ENCODE data around the gene RAB8B. TPM values are rescaled to one million over a fixed set of nuclear protein-coding genes. Genes with fewer than 3 reads are reported as not detected.
A peak's percentile ranks its signal among the peaks of the same experiment; 100 is the strongest.

Gene RAB8B
- 10 to 100 TPM; 19.7 to 21.9 TPM for total RNA-seq
- long read RNA-seq, full-length matches to known transcripts = 10 of 12 reads
- long read RNA-seq, partial matches to known transcripts = 0 of 12 reads
- long read RNA-seq, other reads (novel, unspliced or antisense) = 2 of 12 reads

DNA sequence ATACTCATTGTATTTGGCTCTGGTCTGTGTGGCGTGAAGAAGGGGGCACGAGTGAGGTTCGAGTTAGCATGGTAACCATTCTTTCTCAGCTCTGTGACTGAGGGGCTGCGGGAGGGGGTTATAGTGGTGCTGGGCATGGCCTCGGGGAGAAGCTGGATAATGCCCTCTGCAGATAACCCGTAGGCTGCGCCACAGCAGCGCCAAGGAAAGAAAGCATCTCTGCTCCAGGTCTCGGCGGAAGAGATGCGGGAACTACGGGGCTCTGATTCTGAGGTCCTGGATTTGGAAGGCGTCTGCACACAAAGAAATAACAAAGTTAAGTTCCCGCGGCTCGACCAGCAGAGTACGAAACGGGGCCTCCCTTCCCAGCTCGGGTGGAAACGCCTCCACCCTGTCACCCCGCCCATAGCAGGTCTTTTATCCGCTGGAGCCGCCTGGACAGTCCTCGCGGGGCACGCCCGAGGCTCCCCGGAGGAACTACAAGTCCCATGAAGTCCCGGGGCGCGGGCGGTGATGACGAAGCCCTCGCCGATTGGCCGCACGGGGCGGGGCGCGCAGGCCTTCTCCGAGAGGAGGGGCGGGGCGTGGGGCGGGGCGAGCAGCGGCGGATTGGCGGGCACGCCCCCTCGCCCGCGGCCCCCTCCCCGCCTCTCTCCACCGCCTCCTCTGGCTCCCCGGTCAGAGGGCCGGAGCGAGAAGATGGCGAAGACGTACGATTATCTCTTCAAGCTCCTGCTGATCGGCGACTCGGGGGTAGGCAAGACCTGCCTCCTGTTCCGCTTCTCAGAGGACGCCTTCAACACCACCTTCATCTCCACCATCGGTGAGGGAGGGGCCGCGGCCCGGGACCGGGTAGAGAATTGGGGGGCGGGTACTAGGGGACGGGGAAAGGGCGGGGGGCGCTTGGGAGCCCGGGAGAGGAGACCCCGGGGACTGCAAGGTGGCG is at the start of gene RAB8B:
TSS of gene RAB8B (plus strand) at position 681 of the 946 bp plus-strand sequence. CDS start at position 700, 19 bp downstream.
- intact Hi-C loops (cut with DNase I) = no loop called here
- DNase-seq (peak; percentile 99), ATAC-seq (peak; percentile 99 to 100)

DNA sequence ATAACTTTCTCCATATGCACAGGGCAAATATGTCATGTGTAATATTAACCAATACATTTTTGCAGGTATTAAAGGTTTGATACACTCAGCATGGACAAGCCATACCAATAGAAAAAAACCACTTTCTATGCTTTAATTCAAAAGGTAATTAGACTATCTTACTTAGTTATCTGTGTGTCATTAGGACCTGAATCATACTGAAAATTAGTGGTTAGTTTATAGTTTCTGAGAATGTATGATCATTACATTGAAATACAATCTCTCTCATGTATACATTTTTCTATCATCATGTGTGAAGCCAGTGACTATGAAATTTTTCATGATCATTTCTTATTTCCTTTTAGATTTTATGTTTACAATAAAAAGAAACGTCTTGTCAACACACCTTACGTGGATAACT is 48.5 kb upstream of the RAB8B start:
- intact Hi-C loops (cut with DNase I) = no loop called here
- DNase-seq (no peak), ATAC-seq (no peak)

DNA sequence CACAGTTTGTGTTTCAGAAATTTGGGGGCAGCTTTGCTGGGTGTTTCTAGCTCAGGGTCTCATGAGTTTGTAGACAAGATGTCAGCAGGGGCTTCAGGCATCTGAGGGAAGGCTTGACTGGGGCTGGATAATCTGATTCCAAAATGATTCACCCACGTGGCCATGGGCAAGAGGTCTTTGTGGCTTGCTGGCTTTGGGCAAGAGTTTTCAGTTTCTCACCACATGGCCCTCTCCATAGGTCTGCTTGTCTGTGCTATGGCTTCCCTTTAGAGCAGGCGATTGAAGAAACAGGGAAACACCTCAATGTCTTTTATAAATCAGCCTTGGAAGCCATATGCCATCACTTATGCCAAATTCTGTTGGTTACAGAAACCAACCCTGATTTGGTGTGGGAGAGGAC is 44.0 kb upstream of the RAB8B start:
- DNase-seq = no peak
- no peak for ATAC-seq

DNA sequence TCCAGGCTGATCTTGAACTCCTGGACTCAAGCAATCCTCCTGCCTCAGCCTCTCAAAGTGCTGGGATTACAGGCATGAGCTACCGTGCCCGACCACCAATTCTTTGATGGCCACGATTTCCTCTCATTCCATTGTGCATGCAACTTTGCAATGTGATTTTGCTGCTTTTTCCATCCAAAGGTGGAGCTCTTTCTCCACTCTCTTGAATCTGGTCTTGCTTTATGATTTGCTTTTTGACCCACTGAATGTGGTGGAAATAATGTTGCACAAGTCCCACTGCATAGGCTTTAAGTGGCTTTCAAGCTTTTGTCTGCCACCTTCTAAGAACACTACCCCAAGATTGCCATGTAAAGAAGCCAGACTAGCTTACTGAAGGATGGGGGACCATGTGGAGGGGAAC is 42.7 kb upstream of the RAB8B start:
- intact Hi-C loops (cut with DNase I) = no loop called here
- no peak for DNase-seq
- no peak for ATAC-seq

More for the DNA sequence above, 44.0 kb upstream of the RAB8B start:
- intact Hi-C loops (cut with DNase I) = no loop called here

DNA sequence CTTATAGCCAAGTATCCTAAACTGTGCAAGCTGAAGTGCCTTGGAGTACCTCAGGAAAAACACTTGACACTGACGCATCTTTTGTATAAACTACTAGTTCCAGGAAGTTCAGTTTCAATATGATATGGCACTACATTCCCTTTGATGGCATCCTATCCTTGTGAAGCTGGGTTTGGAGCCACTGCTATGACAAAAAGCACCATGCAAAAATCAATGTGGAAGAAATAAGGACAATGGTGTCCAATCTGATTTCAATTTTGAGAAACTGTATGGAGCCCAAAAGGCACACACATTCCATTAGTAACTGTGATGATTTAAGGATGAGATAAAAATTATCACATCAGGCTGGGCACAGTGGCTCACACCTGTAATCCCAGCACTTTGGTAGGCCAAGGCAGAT is 37.7 kb upstream of the RAB8B start:
- no peak for DNase-seq
- intact Hi-C loops (cut with DNase I) = no loop called here
- ATAC-seq = no peak

DNA sequence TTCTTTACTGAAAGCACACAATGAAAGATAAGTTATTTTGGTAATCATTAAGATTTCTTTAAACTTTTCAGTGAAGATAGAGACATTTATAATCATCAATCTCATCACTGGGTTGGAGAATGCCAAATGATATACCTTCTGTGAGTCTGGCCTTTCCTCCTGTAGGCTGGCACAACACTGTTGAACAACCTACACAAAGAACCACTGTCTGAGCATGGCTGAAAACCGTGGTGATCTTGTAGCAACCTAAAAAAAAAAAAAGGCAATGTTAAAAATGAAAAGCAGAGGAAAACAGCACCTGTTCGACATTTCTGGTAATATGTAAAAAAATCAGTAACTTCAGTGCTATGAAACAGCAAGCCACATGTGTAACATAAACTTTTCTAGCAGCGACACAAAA is 33.9 kb upstream of the RAB8B start:
- ATAC-seq (no peak), DNase-seq (no peak)
- intact Hi-C loops (cut with DNase I) = loop anchor here in 1 of 2 donors (5.0 kb wide), 1 partner anchor 122 kb away; the partner anchor contains the start of gene APH1B

DNA sequence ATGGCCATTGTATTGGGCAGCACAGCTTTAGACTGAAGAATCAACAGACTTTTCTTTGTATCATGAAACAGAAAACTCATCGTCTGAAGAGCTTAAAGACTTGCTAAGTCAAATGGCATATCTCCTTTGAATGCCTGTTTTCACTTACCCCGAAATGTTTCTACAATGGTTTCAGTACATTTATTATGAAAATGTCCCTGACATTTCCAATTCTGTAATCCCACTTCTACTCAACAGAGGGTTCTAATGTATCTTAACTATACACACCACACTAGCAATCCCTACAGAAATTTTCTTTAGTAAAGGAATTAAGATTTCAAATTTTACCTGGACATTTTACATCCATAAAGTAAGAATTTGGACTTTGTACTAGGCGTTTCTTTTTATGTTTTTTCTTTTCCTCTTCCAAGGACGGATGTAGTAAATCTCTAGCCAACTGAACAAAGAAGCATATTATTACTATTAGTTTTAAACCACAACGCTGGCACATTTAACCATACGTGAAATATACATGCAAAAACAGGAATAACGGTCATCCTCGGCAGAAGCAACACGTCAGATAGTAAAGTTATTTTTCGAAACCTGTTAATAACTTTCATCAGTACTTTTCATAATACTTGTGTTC is 33.2 kb upstream of the RAB8B start:
- intact Hi-C loops (cut with DNase I) = loop anchor here in 1 of 2 donors (5.0 kb wide), 1 partner anchor 121 kb away; the partner anchor contains the start of gene APH1B
- no peak for ATAC-seq
- DNase-seq = no peak

DNA sequence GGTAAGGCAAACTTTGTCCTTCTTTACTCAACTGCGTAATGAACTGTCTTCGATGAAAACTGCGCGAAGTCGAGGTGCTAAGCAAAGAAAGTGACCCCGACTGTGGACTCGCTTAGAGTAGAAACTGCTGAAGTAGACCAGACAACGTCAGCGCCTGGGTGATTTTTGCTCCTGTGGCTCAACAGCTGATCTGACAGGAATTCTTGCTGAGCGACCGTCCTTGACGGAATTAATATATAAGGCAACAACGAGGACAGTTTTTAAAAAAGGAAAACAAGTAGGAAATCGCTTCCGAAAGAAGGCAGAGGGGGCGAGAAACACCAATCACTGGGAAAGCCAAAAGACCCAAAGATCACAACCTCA is 32.7 kb upstream of the RAB8B start:
- peak; percentile 42 to 48 for ATAC-seq
- intact Hi-C loops (cut with DNase I) = loop anchor here in 1 of 2 donors (5.0 kb wide), 1 partner anchor 121 kb away; the partner anchor contains the start of gene APH1B
- DNase-seq = peak; percentile 47

DNA sequence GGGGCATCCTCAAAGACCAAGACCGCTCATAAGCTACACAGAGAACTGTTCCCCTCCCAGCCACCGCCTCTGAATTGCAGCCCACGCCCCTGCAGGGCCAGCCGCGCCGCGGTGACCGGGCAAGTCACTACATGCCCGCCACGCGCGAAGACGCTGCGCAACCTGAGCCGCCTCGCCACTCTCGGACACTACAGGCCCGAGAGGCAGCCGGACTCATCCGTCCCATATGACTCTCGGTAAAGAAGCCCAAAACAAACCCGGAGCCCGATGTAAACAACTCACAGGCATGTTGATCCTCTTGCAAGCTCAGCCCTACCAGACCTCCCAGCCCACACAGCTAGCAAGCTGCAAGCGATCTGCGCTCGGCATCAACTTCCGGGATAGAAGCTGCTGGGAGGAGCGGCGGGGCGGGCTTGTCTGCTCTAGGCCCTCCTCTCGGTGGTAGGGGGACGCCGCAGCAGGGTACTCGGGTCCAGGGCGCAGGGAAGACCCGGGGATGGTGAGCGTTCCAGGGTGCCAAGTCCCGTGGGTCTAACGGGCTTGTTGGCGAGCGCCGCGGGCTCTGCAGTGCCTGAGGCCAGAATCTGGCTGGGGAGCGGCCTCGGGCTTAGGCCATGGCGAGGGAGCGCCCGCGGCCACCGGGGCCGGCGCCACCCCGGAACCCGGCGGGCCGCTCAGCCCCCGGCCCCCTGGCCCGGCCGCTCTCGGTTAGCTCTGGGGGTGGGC is 32.1 kb upstream of the RAB8B start, which contains the start of gene RPS27L:
TSS of gene RPS27L (minus strand) at position 360 of the 726 bp plus-strand sequence. CDS start at position 288, 72 bp downstream.
- DNase-seq = peak; percentile 94
- intact Hi-C loops (cut with DNase I) = loop anchor here in 1 of 2 donors (5.0 kb wide), 1 partner anchor 120 kb away; the partner anchor contains the start of gene APH1B
- peak; percentile 97 to 99 for ATAC-seq

DNA sequence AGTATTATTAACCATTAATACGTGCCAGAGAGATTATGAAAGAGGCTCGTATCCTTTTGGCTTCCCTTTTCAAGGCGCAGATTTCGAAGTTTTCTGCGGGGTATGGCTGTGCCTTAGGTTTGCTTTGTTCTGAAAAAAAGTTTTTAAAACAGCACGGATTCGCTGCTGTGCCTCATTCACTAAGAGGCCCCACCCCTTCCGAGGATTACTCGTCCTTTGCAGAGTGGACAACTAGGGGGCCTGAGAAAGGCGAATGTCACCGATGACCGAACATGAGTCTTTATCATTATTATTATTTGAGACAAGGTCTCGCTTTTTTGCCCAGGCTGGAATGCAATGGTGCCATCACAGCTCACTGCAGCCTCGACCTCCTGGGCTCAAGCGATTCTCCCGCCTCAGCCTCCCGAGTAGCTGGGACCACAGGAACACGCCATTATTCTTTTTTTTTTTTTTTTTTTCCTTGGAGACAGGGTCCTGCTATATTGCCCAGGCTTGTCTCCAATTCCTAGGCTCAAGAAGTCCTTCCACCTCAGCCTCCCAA is 31.4 kb upstream of the RAB8B start:
- ATAC-seq (peak; percentile 72 to 78), DNase-seq (peak; percentile 60)
- intact Hi-C loops (cut with DNase I) = loop anchor here in 1 of 2 donors (5.0 kb wide), 1 partner anchor 119 kb away; the partner anchor contains the start of gene APH1B

DNA sequence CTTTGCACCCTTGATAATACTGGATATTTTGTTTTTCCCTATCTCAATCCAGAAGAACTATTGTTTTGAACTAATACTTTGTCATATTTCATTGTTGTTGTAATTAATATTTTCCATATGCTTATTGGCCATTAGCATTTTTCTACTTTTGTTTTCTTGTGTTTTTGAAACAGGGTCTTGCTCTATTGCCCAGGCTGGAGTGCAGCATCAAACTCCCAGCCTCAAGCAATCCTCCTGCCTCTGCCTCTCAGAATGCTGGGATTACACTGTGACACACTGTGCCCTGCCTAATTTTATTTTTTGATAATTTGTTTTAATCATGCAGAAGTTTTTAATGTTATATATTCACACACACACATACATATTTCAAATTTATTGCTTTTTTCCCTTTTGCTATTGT is 28.8 kb upstream of the RAB8B start:
- DNase-seq (no peak), ATAC-seq (no peak)
- intact Hi-C loops (cut with DNase I) = no loop called here

DNA sequence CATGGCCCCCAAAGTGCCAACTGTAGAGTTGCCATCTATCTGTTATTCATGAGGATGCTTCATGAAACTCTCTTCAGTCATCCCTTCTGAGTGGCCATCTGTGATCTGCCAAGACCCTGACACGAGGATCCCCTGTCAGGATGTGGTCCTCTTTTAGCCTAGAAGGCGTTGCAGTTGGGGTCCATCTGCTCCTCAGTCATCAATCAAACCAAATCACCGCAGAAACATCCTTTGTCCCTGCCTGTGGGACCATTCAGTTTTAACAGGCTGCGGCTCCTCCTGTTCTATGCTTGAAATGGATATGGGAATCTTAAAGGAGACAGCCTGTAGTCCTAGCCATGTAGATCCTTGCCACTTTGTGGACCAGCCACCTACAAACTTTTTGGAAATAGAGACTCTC is 26.2 kb upstream of the RAB8B start:
- intact Hi-C loops (cut with DNase I) = no loop called here
- ATAC-seq = no peak
- DNase-seq = no peak

DNA sequence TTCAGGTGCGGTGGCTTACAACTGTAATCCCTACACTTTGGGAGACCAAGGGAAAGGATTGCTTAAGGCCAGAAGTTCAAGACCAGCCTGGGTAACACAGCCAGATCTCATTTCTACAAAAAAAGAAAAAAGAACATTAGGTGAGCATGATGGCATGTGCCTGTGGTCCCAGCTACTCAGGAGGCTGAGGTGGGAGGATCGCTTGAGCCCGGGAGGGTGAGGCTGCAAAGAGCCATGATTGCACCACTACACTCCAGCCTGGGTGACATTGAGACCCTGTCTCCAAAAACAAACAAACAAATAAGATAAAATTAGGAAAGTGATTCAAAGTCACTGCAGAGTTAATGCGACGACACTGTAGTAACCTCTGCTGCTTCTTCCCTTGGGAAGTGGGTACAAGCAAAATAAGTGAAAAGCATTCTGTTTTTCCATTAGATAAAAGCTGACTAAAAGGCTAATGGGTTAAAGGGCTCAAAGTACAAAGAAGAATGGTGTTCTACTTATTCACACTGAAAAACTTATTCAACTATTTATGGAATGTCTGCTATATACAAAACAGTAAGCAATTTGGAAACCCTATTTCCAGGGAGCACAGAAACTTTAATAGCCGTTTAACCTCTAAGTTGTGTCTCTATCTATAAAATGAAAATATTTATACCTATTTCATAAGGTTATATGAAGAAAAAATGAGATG is 24.1 kb upstream of the RAB8B start:
- intact Hi-C loops (cut with DNase I) = no loop called here
- no peak for ATAC-seq
- no peak for DNase-seq

DNA sequence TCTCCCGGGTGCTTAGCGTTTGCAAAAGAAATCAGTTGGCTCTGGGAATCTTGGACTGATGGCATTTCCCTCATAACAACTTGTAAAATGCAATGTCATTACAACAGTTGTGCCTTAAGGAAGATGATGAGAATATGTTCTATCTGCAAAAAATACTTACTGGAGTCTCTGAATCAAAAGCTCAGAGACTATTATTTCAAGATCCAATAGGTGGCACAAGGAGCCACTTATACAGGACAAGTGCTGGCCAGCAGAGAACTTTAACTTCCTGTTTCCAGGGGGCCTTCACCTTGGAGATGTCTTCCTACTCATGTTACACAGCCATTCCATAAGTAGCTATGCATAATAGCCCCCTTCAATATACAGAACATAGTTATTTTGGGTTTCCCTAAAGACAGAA is 23.2 kb upstream of the RAB8B start:
- no peak for ATAC-seq
- no peak for DNase-seq
- intact Hi-C loops (cut with DNase I) = no loop called here

DNA sequence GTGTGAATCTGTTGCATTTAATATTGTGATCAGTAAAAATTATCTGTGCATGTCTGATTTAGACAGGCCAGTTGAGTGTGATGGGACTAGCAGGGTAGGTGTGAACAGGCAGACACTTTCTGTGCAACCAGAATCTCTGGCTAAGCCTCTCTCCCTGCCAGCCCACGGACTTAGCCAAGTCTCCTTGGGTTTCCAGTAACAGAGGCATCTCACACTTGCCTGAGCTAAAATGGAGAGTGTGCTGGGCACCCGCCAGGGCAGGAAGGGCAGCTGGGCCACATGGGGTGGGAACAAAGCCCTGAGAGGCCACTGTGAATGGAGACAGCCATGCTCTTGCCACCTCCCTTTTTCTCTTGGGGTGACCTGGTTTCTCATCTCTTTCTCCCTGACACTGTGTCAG is 19.6 kb upstream of the RAB8B start:
- ATAC-seq = peak; percentile 47 to 74
- intact Hi-C loops (cut with DNase I) = no loop called here
- DNase-seq = peak; percentile 38

DNA sequence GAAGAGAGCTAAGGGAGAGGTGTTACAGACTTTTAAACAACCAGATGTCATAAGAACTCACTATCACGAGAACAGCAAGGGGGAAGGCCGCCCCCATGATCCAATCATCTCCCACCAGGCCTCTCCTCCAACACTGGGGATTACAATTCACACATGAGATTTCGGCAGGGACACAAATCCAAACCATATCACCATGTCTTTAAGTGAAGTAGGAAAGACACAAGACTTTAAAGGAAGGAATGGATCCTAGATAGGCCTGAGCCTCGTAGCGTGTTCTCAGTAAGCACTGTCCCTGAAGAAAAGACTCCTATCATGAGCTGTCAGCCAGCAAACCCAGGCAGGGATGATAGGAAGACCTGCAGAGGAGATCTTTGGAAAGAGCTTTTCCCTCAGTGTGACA is 17.0 kb upstream of the RAB8B start:
- ATAC-seq (no peak), DNase-seq (no peak)
- intact Hi-C loops (cut with DNase I) = no loop called here

DNA sequence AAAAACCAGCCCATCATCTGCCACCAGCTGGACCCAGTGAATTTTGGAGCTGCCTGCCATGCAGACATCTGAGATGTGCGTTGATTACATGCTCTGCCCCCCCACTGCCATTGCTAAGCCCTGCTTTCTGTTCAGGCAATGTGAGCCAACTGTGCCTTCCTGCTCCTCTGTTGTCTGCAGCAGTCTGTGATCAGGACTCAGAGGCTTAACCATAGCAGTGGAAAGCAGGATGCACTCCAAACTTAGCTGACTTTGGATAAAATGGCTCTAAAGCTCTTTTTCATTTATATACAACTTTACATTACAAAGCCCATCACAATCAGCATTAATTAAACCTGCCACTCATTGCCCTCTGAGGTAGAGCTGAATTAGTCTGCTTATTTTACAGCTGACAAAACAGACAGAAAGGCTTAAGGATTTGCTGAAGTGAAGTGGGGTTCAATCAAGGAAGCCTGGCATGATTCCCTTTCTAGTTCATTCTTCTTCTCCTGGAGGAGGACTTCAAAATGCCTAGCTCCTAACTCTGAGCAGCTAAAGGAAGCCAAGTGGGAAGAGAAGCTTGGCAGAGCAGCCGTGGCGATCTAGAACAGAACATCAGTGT is 16.5 kb upstream of the RAB8B start:
- intact Hi-C loops (cut with DNase I) = no loop called here

DNA sequence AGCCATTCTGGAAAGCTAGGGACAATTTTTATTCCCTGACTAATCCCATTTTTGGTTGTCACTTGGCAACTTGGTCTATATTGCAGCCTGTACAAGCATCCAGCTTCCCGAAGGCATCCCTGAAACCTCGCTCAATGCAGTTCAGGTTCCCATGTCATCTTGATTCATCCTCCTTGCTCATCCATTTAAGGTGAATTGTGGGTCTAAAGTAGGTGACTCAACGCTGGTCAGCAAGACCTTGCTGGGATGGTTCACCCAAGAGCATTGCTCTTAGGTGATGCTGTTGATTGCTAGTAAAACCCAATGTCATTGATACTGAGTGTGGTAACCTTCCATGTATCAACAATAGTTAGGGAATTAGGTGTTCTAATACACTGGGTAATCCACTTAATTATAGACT is 13.1 kb upstream of the RAB8B start:
- intact Hi-C loops (cut with DNase I) = no loop called here
- no peak for DNase-seq

More for the DNA sequence above, 16.5 kb upstream of the RAB8B start:
- no peak for DNase-seq
- ATAC-seq = no peak

More for the DNA sequence above, 13.1 kb upstream of the RAB8B start:
- no peak for ATAC-seq
